LNCaP clone FGC (cell line): ENCODE results near the gene MAGI2.

Experiments
- DNase-seq: peaks from one replicate; pipeline ENCODE4 v3.0.0-alpha.2; 2011; ENCODE audit warnings: low read depth
- H3K4me3 ChIP-seq: 2 replicates; pipeline ENCODE4 v1.5.1; 2011; ENCODE audit warnings: mild to moderate bottlenecking, low read depth, low read length, control low read depth
- TF ChIP-seq, protein P1 (sequence below): IDR thresholded peaks from 2 replicates; pipeline ENCODE4 v1.5.1; 2012; ENCODE audit warnings: mild to moderate bottlenecking; ENCODE audit not compliant: control insufficient read depth, insufficient read depth; ENCODE audit errors: extremely low read depth

MAGI2 gene

GRCh38 chr7:78443811-78444210 lies 1009.7 kb downstream of the MAGI2 start:
- TF ChIP-seq, protein P1, sequence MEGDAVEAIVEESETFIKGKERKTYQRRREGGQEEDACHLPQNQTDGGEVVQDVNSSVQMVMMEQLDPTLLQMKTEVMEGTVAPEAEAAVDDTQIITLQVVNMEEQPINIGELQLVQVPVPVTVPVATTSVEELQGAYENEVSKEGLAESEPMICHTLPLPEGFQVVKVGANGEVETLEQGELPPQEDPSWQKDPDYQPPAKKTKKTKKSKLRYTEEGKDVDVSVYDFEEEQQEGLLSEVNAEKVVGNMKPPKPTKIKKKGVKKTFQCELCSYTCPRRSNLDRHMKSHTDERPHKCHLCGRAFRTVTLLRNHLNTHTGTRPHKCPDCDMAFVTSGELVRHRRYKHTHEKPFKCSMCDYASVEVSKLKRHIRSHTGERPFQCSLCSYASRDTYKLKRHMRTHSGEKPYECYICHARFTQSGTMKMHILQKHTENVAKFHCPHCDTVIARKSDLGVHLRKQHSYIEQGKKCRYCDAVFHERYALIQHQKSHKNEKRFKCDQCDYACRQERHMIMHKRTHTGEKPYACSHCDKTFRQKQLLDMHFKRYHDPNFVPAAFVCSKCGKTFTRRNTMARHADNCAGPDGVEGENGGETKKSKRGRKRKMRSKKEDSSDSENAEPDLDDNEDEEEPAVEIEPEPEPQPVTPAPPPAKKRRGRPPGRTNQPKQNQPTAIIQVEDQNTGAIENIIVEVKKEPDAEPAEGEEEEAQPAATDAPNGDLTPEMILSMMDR, result peak; percentile 4; the same call in 1 of the 2 replicates
- H3K4me3 ChIP-seq, result no peak overlapping the region
- DNase-seq, result no peak

GRCh38 chr7:78441737-78442136 lies 1011.7 kb downstream of the MAGI2 start:
- TF ChIP-seq, protein P1, result no peak
- DNase-seq, result no peak
- H3K4me3 ChIP-seq, result no peak overlapping the region

GRCh38 chr7:78438433-78438832 lies 1015.0 kb downstream of the MAGI2 start:
- no peak for DNase-seq
- TF ChIP-seq, protein P1, result no peak
- H3K4me3 ChIP-seq, result no peak overlapping the region

DNA sequence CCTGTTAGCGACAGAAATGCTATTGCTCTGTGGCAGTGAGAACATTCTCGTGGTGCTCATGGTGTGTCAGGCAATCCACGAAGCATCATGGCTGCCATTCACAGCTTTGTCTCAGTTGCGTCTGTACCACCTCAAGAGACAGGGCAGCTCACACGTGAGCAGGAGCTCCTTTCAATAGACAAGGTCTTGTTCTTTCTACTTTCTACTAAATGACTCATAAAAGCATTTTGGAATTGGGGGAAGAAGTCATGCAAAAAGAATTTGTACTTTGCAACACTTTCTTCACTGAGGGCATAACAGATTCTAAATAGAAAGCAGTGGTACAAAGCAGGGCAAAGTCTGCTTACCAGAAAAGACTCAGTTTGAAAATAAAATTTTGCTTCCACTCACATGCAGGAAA lies 1016.3 kb downstream of the MAGI2 start:
- no peak overlapping the region for H3K4me3 ChIP-seq
- no peak for DNase-seq
- TF ChIP-seq, protein P1, result no peak

DNA sequence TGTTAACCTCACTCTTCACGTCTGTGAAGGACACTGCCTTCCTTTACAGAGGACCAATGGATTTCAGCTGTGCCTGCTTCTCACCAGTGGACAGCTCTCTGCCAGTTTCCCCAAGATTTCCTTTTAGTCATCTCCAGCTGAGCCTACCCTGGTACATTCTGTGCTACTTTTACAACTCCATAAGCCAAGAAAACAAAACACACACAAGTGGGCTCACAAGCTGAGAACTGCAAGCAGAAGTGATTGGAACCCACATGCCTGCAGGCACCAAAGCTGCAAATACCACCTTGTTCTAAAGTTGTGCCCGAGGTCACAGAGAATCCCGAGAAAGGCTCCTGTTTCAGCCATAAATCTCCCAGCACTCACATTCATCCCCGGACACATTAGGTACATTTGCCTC lies 1018.1 kb downstream of the MAGI2 start:
- no peak overlapping the region for H3K4me3 ChIP-seq
- DNase-seq, result no peak
- TF ChIP-seq, protein P1, result no peak

DNA sequence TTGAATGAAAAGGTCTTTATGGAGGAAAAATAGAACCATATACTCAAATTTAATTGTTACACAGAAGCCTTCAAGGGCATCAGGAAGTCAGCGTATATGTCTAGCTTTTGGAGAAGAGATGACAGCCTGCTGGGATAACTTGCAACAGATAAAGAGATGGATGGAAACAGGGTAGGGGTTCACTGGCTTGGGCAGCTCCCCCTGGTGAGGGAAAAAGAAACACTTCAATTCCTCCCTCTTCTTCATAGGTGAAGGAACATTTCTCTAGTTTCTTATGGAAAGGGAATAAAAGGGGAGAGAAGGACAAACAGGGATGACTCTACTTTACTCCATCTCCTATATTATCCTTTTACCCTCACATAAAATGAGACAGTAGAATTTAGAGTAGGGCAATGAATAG lies 1019.2 kb downstream of the MAGI2 start:
- TF ChIP-seq, protein P1, result peak; percentile 9; the same call in 1 of the 2 replicates
- no peak for DNase-seq
- no peak overlapping the region for H3K4me3 ChIP-seq

DNA sequence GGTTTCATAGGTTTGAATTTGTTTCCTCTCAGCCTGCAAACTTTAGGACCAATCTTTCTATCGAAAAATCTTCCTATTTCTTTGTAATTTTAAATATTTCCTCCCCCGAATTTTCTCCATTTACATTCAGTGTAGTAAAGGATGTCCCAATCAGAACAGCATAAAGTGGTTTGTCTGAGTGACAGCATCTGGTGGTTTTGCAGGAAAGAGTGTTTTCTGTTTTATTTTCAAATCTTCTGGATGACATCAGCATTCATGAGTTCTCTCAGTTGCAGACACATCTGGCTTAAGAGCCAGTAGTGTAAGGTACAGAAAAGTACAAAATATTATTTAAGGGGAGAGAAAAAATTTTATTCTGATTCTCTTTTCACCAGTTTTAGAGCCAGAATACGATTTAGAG lies 1020.0 kb downstream of the MAGI2 start:
- DNase-seq, result no peak
- no peak overlapping the region for H3K4me3 ChIP-seq
- TF ChIP-seq, protein P1, result no peak
